Heart left ventricle (tissue), 16 donors: Measurements from ENCODE around the gene RCL1. TPM values are rescaled to one million over a fixed set of nuclear protein-coding genes. Genes with fewer than 3 reads are reported as not detected.
A peak's percentile ranks its signal among the peaks of the same experiment; 100 is the strongest.
"Not testable (repeated sequence)": the region's sequence is repeated elsewhere in the genome, so short reads cannot be mapped to it uniquely, and the experiment has no call there.

Experiments
- ATAC-seq, 4 donors: fragments of 200-7000 bp; cut with Tn5 transposase; one replicate each; pipeline ENCODE4 v1.9.1; 2020 to 2022; ENCODE audit warnings: moderate library complexity in 4 of 4, mild to moderate bottlenecking in 3 of 4, moderate number of reproducible peaks in 1 of 4
- DNase-seq, 5 donors: peaks; one replicate each; pipeline ENCODE4 v3.0.0-alpha.2; 2020
- H3K27ac ChIP-seq, 12 donors: fragments of 200-600 bp; sonication (generic) in 4 of 12; one replicate each; pipeline versions ENCODE4 v1.5.0 to v1.8.0; 2016 to 2022; ENCODE audit warnings: mild to moderate bottlenecking in 2 of 12
- H3K27me3 ChIP-seq, 9 donors: fragments of 200-600 bp; sonication (generic) in 2 of 9; one replicate each; pipeline versions ENCODE4 v1.5.1 to v1.8.0; 2016 to 2022; ENCODE audit warnings: mild to moderate bottlenecking in 3 of 9
- H3K36me3 ChIP-seq, 9 donors: fragments of 200-600 bp; sonication (generic) in 2 of 9; one replicate each; pipeline versions ENCODE4 v1.5.0 to v1.8.0; 2018 to 2022; ENCODE audit warnings: mild to moderate bottlenecking in 2 of 9
- H3K4me1 ChIP-seq, 12 donors: fragments of 200-600 bp; sonication (generic) in 4 of 12; one replicate each; pipeline versions ENCODE4 v1.5.0 to v1.8.0; 2016 to 2022; ENCODE audit warnings: mild to moderate bottlenecking in 3 of 12
- H3K4me3 ChIP-seq, 12 donors: fragments of 200-600 bp; sonication (generic) in 4 of 12; one replicate each; pipeline versions ENCODE4 v1.5.0 to v1.8.0; 2017 to 2022; ENCODE audit warnings: mild to moderate bottlenecking in 9 of 12, moderate library complexity in 4 of 12
- H3K9me3 ChIP-seq, 12 donors: fragments of 200-600 bp; sonication (generic) in 4 of 12; one replicate each; pipeline versions ENCODE4 v1.5.0 to v1.8.0; 2016 to 2022; ENCODE audit warnings: mild to moderate bottlenecking in 1 of 12
- CTCF ChIP-seq, 12 donors: fragments of 200-600 bp; sonication (generic) in 4 of 12; IDR thresholded peaks; one replicate each; pipeline versions ENCODE4 v1.5.0 to v1.8.0; 2018 to 2022; ENCODE audit warnings: antibody characterized with exemption in 12 of 12, mild to moderate bottlenecking in 5 of 12
- POLR2A ChIP-seq, 2 donors: fragments of 450-650 bp; IDR thresholded peaks; one replicate each; pipeline ENCODE4 v1.6.1; 2017; ENCODE audit warnings: antibody characterized with exemption in 2 of 2, mild to moderate bottlenecking in 2 of 2, moderate library complexity in 2 of 2
- WGBS, 4 donors: extraction: QIAGEN DNeasy Blood & Tissue Kit in 2 of 4; methylation state at CpG; one replicate each; pipeline versions ENCODE4 v1.1.5 to v1.1.7; 2013 to 2018; 5-methylcytosine and 5-hydroxymethylcytosine counted together
- intact Hi-C, 10 donors: fragments of 100-400 bp; cut with DNase I; formaldehyde crosslinking; loops; one replicate each; pipeline versions ENCODE4 v1.11.1 to v1.14.2; 2022
- polyA plus RNA-seq, 2 donors: library from polyadenylated mRNA; stranded (reverse); fragments of 200-250 nt; gene quantifications; one replicate each; pipeline ENCODE4 v1.2.3, GENCODE V29; 2013
- total RNA-seq, 9 donors: library from RNA; depleted of rRNA in 2 of 9; stranded (reverse); fragments of >200 nt in 2 of 9; fragmentation: NEBNext Ultra II Directional in 3 of 9; extraction: Animal tissue kit (Norgen Biotek cat#: 25700) in 3 of 9; gene quantifications; one replicate each; pipeline versions ENCODE4 v1.1.0 to v1.2.4, GENCODE V29; 2016 to 2023
- donor health status: ischemic (EF 13 %, LVEDD 7.1; RV severe dilation, severe dysfunction).
- donor health status: healthy with polysubstance abuse.
- donor health status: DM: no; HTN: yes; CAD: no.
- donor health status: DM: no; HTN: no; CAD: no.
- donor health status: ischemic (EF 25% LVEDD 6.9; RV normal size, moderate dysfunction).
- donor health status: ischemic (EF 25% LVEDD 5.7; RV mildly dilated, moderate dysfunction).
- donor health status: healthy.
- donor health status: DM: yes; HTN: yes; CAD: no.
- donor health status: ischemic (EF 35%, LVEDD 5.7; RV mildly dilated, moderate dysfunction).
- donor health status: nonischemic (EF 11% LVEDD 7.7; RV severe dilation, severe dysfunction).
- donor health status: DM: yes; HTN: yes; CAD: no.
- donor health status: PGD.
- donor health status: ischemic (EF 29% LVEDD 5.4; RV normal size, mild dysfunction).
- donor health status: nonischemic (EF 23%, LVEDD 6.1; RV moderate dilation, normal function).

The RCL1 gene
- total and polyA plus RNA-seq, 11 donors, result 3.8 to 11.3 (median 7.2) TPM

- H3K36me3 ChIP-seq, result no peaks in the 10 kb centered on the region
- DNase-seq, result no peak
- TF ChIP-seq POLR2A (IDR thresholded peaks at IDR 0.05) (no peak), CTCF (IDR thresholded peaks at IDR 0.05) (no peak)
- no peaks in the 10 kb centered on the region for H3K27me3 ChIP-seq
- H3K27ac ChIP-seq, result no peak overlapping the region
- intact Hi-C loops, result no loop called here
- 83 to 89% (median 88%) methylated on average over 4 of the region's 4 CpGs for WGBS, 4 donors
- H3K9me3 ChIP-seq, result peaks cover 0 to 9% (median 0%) of the 10 kb centered on the region in 12 donors
- ATAC-seq, result no peak
- no peaks in the 10 kb centered on the region for H3K4me1 ChIP-seq
- no peak overlapping the region for H3K4me3 ChIP-seq
Observed at GRCh38 chr9:4894076-4894475, 101.3 kb downstream of the RCL1 start.

- H3K4me1 ChIP-seq, result peaks cover 0 to 12% (median 0%) of the 10 kb centered on the region in 12 donors
- intact Hi-C loops, result loop anchor here in 1 of 10 donors (10.0 kb wide), 1 partner anchor 55 kb away; no protein-coding TSS in a partner anchor
- not testable (repeated sequence) for H3K36me3 ChIP-seq, H3K27me3 ChIP-seq, H3K4me3 ChIP-seq, ATAC-seq, H3K27ac ChIP-seq, DNase-seq
- WGBS, 4 donors, result 90 to 93% (median 91%) methylated on average over 1 of the region's 1 CpG
- H3K9me3 ChIP-seq, result peaks cover 0 to 19% (median 0%) of the 10 kb centered on the region in 12 donors
Observed at GRCh38 chr9:4899853-4900252, 107.1 kb downstream of the RCL1 start.

- H3K27me3 ChIP-seq, H3K36me3 ChIP-seq, H3K27ac ChIP-seq, ATAC-seq: not testable (repeated sequence)
- peaks cover 0 to 19% (median 0%) of the 10 kb centered on the region in 12 donors for H3K9me3 ChIP-seq
- intact Hi-C loops, result loop anchor here in 1 of 10 donors (10.0 kb wide), 1 partner anchor 57 kb away; no protein-coding TSS in a partner anchor
- peak overlapping the region in 5 of 12 donors; percentile 18 to 40 (median 36) for H3K4me3 ChIP-seq
- DNase-seq, result peak; percentile 16 to 65 (median 33)
- WGBS, 4 donors, result 36 to 59% (median 48%) methylated on average over 7 to 11 of the region's 11 CpGs
- H3K4me1 ChIP-seq, result peaks cover 0 to 17% (median 0%) of the 10 kb centered on the region in 12 donors
Observed at GRCh38 chr9:4901401-4902134, 108.8 kb downstream of the RCL1 start.

GRCh38 chr9:4902135-4902475 lies 109.4 kb downstream of the RCL1 start:
- 81 to 92% (median 85%) methylated on average over 8 of the region's 8 CpGs for WGBS, 4 donors
- ATAC-seq, result no peak
- H3K27ac ChIP-seq, result no peak overlapping the region
- no peaks in the 10 kb centered on the region for H3K36me3 ChIP-seq
- intact Hi-C loops, result loop anchor here in 1 of 10 donors (10.0 kb wide), 1 partner anchor 57 kb away; no protein-coding TSS in a partner anchor
- no peaks in the 10 kb centered on the region for H3K27me3 ChIP-seq
- peaks cover 0 to 18% (median 0%) of the 10 kb centered on the region in 12 donors for H3K9me3 ChIP-seq
- DNase-seq, result no peak
- peaks cover 0 to 17% (median 0%) of the 10 kb centered on the region in 12 donors for H3K4me1 ChIP-seq
- no peak overlapping the region for H3K4me3 ChIP-seq
- TF ChIP-seq CTCF (IDR thresholded peaks at IDR 0.05) (no peak), POLR2A (IDR thresholded peaks at IDR 0.05) (no peak)

GRCh38 chr9:4904322-4905134 lies 111.8 kb downstream of the RCL1 start:
- ATAC-seq (peak in 1 of 4 donors; percentile 71), DNase-seq (no peak)
- peaks cover 0 to 11% (median 0%) of the 10 kb centered on the region in 12 donors for H3K9me3 ChIP-seq
- no peak overlapping the region for H3K4me3 ChIP-seq
- intact Hi-C loops, result loop anchor here in 1 of 10 donors (10.0 kb wide), 1 partner anchor 60 kb away; no protein-coding TSS in a partner anchor
- TF ChIP-seq CTCF (IDR thresholded peaks at IDR 0.05), result no peak
- TF ChIP-seq POLR2A (IDR thresholded peaks at IDR 0.05), result no peak
- peaks cover 0 to 17% (median 0%) of the 10 kb centered on the region in 12 donors for H3K4me1 ChIP-seq
- H3K27ac ChIP-seq, result peak overlapping the region in 1 of 12 donors; percentile 64
- no peaks in the 10 kb centered on the region for H3K27me3 ChIP-seq
- WGBS, 4 donors, result 81 to 89% (median 87%) methylated on average over 3 of the region's 3 CpGs
- no peaks in the 10 kb centered on the region for H3K36me3 ChIP-seq
